NCI-H2107 treated with DMSO at 0.1 percent for 48 hours (cell line): ENCODE data around the gene CLEC16A.

Experiments
- DNase-seq: peaks from one replicate; lab custom pipeline; 2025; ENCODE audit not compliant: unreplicated experiment; lab: John Stamatoyannopoulos, UW

Gene CLEC16A

DNA sequence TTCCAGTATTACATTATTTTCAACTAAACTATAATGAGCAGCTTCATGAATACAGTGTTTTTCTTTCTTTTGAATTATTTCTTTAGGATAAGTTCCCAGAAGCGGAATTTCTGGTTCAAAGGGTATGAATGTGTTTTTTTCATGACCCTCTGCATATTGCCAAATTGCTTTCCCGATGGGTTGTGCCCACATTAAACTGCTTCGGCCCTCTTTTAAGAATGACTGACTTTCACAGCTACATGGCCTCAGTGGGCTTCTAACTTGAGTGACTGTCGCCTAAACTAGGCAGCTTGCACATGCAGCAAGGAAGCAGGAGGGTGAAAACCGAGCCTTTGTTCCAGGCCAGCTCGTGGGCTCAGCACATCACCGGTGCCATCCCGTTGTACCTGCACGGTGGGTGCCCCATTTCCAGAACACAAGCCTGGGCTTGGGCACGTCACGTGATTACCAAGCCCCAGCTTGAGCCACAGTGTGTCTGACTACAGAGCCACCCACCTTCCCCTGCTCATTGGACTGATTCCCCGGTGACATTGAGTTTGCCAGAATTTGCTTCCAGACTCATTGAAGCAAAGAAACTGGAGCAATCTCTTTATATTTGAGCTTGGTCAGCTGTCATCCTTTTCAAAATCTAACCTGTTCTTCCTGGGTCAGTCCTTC is 112.8 kb downstream of the CLEC16A start:
- no peak for DNase-seq

DNA sequence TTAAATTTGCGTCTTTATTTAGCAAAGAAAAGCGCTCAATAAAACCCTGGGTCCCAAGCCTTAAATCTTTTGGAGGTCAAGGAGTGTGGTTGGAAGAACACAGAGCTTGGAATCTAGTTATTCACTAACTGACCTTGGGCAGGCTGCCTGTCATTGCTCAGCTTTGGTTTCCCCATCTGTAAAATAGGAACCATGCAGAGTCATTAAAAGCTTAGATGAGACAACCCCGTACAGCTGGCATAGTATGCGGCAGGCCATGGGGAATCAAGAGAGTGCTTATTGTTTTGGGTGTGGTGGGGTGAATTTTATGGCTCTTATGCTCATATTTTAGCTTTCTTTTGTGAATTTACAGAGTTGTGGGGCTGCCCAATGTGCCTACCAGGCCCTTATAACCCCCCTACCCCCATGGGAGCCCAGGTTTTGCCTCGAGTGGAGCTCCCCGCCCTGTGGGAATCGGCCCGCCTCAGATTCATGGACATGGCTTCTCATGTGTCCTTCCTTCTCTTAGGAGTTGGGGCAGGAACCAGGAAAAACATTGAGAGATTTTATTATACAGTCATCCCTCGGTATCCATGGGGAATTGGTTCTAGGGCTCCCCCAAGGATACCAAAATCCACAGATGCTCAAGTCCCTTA is 113.5 kb downstream of the CLEC16A start:
- DNase-seq, result no peak

DNA sequence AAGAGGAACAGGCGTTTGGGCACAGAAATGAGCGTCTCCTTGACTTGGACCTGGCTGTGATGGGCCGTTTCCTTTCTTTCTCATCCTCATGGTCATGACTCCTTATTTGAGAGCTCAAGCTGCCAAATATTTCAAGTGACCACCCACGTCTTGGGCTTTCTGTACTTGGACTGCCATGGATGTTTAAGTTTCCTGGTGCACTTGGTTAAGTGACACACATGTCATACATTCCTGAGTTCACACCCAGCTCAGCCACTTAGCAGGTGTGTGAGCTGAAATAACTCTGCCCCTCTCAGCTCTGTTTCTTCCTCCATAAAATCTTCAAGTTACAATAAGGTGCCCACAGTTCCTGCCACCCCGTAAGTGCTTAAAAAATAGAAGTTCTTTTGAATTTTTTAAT is 114.5 kb downstream of the CLEC16A start:
- DNase-seq, result no peak

DNA sequence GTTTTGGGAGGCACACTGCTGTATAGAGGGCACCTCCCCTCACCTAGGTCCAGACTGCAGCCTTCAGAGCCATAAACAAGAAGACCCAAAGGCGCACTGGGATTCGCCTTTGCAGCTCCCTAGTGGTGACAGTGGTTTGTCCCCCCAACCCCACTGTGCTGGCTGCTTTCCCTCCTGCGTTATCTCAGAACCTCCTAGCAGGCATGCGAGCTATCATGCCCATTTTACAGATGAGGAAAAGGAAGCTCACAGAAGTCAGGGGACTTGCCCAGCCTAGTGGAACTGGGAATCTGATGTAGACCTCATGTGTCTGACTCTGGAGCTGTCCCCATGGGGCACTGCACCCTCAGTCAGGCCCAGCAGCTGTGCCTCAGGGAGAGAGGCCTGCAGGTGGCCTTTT is 115.2 kb downstream of the CLEC16A start:
- DNase-seq, result no peak

DNA sequence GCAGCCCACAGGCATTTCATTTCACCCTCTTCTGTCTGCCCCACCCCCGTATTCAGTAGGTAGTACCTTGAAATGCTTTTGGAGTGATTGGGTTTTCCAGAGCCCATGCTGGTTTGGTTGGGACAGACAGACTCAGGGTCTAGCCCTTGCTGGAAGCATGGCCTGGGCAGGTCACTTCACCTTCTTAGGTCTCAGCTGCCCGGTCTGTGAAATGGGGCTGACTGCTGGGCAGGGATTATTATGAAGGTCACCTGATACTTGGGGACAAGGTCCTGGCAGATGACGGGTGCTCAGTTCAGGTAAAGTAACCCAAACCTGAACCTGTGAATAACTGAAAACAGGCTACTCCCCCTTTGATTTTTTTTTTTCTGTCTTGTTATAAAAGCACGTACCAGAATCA is 116.0 kb downstream of the CLEC16A start:
- no peak for DNase-seq

DNA sequence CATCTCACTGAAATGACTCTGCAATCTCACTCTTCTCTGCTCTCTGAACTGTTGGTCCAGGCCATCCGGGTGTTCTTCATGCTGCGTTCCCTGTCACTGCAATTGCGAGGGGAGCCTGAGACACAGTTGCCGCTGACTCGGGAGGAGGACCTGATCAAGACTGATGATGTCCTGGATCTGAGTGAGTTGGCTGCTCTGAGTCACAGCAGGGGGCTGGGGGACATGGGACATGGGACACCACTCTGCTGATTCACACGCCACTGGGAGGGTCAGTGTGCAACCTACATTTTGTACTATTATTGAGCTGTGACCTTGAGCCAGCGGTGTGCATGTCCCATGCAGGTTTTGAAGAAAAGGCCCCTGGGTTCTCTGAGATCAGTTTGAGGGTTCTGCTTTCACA is 116.5 kb downstream of the CLEC16A start:
- no peak for DNase-seq

DNA sequence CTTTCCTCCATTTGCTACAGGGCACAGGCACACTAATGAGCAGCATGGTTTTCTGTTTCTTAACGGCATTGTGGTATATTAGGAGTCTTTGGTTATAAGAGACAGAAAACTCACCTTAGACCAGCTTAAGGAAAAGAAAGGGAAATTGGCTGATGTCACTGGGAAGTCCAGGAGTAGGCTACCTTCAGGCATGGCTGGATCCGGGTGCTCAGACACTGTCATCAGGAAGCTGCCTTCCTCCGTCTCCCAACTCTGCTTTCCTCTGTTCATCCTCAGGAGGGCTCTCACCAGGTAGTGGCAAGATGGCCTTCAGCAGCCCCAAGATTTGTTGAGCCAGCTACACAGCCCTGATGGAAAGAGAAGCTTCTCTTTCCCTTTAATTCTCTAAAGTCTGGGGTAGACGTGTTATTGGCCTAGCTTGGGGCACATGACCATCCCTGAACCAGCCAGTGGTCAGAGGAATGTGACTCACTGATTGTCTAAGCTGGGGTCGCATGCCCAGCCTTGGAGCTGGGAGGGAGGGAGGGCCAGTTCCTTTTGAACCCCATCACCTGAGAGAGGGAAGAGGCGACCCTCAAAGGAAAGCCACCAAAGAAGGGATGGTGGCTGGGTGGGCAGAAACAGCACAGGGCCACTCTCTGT is 117.4 kb downstream of the CLEC16A start:
- no peak for DNase-seq

DNA sequence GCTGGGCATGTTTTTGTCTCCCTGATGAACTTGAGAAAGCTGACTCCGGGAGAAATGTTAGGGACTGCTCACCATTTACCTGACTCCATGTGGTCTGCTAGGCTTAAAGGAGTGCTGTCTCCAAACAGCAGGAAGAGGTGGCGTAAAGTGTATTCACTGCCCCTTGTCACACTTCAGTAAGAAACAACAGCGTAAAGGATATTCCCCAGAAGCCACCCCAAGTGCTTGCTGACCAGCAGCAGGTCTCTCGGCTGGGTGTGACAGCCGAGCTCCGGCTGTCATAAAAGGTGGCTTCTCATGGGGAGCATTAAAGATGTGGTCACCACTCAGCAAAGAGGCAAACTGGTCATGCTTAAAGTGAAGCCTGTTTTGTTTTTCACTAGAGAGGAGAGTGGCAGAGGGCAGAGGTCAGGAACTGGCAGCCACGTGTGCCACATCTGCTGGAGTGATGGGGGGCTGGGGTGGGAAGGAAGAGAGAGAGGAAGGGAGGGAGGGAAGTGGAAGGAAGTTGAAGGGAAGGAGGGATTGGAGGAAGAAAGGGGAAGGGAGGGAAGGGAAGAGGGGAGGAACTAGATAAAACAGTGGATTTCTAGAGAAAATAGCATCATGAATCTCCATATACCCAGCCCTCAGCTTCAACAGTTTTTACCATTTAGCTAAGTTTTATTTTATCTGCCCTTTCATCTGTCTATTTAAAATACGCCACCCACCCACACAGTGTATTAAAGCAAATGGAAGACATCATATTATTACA is 119.3 kb downstream of the CLEC16A start:
- no peak for DNase-seq

DNA sequence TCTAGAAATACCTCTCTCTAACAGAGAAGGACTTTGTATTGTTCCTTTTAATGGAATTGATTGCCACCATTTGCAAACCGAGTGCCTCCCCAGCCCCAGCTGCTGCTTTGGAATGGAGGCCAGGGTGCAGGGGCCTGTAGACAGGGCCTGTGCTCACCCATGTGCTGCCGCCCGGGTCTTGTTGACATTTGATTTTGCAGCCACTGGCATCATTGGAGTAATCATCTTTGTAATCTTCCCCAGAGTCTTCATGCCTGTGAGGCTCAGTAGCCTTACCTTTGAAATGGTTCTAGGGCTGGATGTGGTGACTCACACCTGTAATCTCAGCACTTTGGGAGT is 119.8 kb downstream of the CLEC16A start:
- DNase-seq, result no peak

DNA sequence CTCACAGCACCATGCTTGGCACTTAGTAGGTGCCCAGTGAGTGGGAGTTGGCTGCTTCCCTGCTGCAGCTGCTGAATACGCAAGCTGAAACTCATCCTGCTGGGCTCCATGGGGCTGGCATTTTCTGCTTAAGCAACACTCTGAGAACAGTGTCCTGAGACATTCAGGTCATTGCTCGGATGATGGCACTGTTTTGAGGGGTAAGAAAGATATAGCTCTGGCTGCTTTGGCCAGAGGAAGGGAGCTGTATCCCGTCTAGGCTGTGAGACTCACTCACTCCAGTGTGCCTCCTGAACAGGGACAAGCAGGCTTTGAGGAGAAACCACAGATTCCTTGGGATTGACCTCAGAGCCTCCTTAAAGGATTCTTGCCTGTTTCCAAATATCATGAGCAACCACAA is 120.5 kb downstream of the CLEC16A start:
- no peak for DNase-seq

DNA sequence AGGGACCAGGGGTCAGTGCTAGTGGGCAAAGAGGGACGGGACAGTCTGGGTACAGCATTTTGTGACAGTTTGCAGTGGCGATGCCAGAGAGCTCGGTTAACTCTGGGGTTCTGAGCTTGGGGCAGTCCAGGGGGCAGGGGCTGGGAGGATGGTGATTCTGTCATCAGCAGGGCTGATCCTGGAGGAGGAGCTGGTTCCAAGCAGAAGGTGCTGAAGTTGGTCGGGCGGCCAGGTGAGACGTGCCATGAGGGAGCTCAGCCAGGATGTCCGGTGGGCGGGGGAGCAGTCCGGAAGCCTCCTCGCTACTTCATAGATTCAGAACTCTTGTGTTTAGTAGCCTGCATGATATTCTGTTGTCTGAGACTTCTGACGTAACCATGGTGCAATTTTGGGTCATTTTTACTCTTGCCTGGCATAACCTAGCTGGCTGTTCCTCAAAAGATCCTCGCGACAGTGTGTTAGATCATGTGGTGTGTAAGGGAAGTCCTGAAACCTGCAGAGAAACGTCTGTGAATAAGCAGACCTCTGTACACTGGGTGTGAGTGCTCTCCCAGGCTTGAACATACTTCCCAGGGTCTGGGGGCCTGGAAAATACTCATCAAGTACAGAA is 122.0 kb downstream of the CLEC16A start:
- DNase-seq, result no peak

DNA sequence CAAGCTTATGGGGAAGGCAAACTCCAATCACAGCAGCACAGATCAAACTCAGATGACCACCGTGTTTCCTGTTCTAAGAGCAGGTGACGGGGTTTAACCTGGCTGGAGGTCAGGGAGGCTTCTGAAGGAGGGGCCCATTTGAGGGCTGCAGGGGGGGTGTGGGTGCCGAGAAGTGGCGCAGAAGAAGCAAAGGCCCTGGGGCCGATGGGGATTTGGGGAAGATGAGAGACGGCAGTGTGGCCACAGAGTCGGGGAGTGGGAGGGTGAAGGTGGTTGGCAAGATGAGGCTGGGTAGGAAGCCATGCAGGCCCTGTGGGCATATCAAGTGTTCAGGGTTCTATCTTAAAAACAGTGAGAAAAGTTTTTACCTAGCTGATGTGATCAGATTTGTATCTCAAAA is 122.9 kb downstream of the CLEC16A start:
- DNase-seq, result no peak

DNA sequence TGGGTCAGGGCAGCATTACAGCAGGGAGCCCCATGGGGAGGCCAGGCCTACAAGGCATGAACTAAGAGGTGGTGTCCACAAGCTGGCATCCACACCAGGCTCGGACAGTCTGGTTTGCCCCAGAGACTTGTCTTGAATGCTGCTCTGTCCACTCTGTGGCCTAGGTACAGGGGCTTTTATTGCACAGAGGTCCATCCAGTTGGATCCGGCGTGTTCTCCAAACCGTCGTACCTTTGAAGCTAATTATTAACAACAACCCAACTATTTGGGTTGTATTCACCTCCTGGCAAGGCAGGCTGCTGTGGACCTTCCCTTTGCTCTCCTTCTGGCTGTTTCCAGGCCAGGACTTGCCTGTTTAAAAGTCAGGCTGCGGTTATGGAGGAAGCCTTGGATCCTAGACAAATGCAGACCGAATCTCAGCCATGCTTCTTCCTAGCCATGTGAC is 123.4 kb downstream of the CLEC16A start:
- DNase-seq, result no peak

DNA sequence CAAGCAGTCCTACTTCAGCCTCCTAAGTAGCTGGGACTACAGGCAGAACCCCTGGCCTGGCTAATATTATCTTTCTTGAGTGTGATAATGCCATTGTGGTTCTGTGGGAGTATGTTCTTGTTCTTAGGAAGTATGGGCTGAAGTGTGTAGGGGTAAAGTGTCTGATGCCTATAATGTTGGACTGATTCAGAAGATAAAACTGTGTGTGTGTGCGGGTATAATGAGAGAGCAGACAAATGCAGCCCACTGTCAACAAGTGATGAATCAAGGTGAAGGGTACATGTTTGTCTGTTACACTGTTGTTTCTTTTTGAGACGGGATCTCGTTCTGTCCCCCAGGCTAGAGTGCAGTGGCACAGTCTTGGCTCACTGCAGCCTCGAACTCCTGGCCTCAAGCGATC is 127.5 kb downstream of the CLEC16A start:
- no peak for DNase-seq

DNA sequence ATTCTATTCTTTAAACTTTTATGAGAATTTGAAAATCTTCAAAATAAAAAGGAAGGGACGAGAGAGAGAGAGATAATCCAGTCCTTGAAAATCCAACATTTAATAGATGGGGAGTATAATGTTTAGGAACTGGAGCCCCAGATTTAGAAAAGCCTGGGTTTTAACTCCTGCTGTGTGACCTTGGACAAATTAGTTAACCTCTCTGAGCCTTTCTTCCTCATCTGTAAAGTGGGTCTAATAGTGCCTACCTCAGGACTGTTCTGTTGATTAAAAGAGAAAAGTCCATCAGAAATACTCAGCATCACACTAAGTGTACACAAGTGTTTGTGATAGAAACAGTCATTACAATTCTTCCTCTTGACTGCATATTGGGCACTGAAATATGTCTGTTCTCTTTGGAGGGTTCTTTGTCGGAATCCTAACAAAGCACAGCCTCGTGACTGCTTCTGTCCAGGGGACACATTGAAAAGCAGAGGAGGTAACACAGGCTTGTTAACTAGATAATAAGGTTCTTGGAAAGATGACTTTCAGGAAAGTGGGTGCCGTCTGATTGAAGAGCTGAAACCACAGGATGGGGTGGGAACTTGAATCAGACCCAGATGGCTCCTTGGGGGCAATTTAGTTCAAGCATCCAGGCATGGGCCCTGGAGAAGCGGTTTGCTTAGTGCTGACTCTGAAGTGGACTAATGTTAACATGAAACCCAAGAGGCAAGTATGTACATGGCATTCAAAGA is 128.2 kb downstream of the CLEC16A start:
- DNase-seq, result peak; percentile 76

DNA sequence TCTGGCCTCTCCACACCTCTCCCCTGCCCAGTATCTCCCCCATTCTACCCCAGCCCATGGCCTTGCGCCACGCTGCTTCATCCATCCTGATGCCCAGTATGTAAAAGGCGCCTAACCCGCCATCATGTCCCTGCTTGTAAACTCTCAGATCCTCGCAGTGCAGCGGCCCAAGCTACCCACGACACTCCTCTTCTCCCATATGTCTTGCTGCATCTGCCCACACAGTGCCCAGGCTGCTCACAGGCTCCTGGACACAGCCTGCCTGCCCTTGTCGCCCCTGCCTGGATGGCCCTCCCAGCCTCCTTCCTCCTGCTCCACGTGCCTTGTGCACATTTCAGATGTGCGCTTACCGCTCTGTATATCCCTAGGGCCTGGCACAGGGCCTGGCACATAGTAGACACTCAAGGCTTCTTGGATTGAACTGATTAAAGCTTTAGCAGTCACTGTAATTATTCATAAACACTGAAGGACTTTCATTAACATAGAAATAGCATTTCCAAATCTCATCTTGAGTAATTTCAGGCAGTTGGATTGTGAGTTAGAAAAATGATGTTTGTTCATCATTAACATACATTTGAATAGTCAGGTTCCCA is 129.1 kb downstream of the CLEC16A start:
- DNase-seq, result no peak

DNA sequence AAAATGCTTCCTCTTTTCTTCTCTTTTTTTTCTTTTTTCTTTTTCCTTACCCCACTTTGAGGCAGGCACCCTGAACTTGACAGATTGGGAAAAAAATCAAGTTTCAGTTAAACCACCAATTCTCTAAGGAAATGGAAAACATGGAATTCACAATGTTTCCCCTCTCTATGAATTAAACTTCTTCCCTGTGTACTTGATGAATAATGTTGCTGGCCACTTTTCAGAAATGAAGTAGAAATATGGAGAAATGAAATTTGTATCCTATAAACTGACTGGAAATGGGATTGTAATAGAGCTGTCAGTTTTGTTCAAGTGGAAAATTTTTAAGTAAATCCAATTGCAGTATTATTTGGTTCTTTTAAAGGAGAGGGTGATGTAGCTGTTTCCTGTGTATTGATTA is 129.8 kb downstream of the CLEC16A start:
- no peak for DNase-seq

DNA sequence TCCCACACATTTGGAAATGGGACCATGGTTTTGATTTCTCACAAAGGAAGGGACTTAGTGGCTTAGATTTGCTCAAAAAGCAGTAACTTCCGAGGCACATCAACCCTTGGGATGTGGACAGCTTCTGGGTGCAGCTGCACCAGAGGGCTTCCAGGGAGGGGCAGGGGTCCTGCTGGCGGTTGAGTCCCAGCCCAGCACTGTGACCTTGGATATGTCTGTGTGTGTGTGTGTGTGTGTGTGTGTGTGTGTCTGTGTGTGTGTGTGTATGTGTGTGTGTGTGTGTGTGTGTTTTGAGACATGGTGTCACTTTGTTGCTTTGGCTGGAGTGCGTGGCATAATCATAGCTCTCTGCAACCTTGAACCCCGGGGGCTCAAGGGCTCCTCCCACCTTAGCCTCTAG is 130.8 kb downstream of the CLEC16A start:
- DNase-seq, result no peak

DNA sequence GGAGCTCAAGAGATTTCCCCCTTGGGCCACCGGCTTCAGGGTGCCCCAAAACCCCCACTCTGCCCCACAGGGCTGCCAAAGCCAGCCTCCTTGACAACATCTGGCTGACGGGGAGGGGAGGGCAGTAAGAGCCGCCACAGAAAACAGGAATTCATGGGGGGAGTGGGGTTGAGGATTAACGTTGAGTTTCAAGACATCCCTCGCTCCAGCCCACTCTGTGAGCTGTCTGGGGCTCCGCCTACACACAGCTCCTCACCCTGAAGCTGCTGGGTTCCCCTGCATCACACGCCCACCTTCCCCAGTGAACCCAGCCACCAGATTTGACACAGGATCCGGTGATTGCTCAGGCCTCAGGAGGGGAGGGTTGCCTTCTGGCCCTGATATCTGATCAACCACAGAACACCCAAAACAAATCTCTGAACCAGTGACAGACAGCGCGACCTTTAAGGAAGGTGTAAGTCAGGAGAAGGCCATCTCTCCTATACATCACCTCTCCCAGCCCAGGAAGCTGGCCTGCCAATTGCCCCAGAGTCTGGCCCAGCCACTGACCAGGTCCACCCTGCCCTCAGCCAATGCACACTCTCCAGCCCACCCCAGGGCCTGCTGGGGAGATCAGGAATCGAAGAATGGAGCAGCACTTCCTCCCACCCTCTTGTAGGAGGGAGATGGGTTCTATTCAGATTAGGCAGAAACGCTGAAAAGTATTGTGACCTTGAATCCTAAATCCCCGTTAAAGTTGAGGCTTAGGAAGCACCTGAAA is 132.1 kb downstream of the CLEC16A start:
- no peak for DNase-seq
